Measurements from ENCODE around the gene C1QTNF5.

- TF ChIP-seq EZH2 (IDR thresholded peaks at IDR 0.05) = no peak
- TF ChIP-seq CTCF (IDR thresholded peaks at IDR 0.05) = no peak
- TF ChIP-seq EZH2phosphoT487 (IDR thresholded peaks at IDR 0.05) = no peak
These were observed 1.6 kb downstream of the C1QTNF5 start for GRCh38 chr11:119338965-119339588.
